Liver (tissue), 3 donors: ENCODE measurements around the gene DIS3L2.

Experiments used
- ATF3 ChIP-seq: IDR thresholded peaks from 2 replicates; pipeline ENCODE4 v1.6.1; 2016; ENCODE audit warnings: antibody characterized with exemption
- CTCF ChIP-seq: fragments of 150-350 bp; IDR thresholded peaks from 2 replicates; pipeline ENCODE4 v1.5.1; 2017; ENCODE audit warnings: improper control_type of control experiment, low read depth, low read length; ENCODE audit not compliant: missing input control
- EGR1 ChIP-seq, 2 donors: IDR thresholded peaks; 2 replicates each; pipeline ENCODE4 v1.6.1; 2016 to 2018; ENCODE audit warnings: antibody characterized with exemption in 2 of 2, low read depth in 2 of 2
- GABPA ChIP-seq, 2 donors: IDR thresholded peaks in 1 of 2; conservative IDR thresholded peaks in 1 of 2; 2 replicates each; pipeline ENCODE4 v1.6.1; 2016; ENCODE audit warnings: antibody characterized with exemption in 2 of 2, mild to moderate bottlenecking in 1 of 2, moderate library complexity in 1 of 2
- HNF4A ChIP-seq, 2 donors: conservative IDR thresholded peaks; 2 replicates each; pipeline ENCODE4 v1.6.1; 2016; ENCODE audit warnings: antibody characterized with exemption in 2 of 2, mild to moderate bottlenecking in 2 of 2
- JUND ChIP-seq, 2 donors: IDR thresholded peaks; 2 replicates each; pipeline ENCODE4 v1.6.1; 2016; ENCODE audit warnings: antibody characterized with exemption in 2 of 2
- MAX ChIP-seq: IDR thresholded peaks from 2 replicates; pipeline ENCODE4 v1.6.1; 2016; ENCODE audit warnings: antibody characterized with exemption
- RAD21 ChIP-seq, 2 donors: IDR thresholded peaks; 2 replicates each; pipeline ENCODE4 v1.6.1; 2016; ENCODE audit warnings: antibody characterized with exemption in 2 of 2, mild to moderate bottlenecking in 2 of 2
- REST ChIP-seq: IDR thresholded peaks from 2 replicates; pipeline ENCODE4 v1.6.1; 2016; ENCODE audit warnings: antibody characterized with exemption, mild to moderate bottlenecking
- RXRA ChIP-seq, 2 donors: IDR thresholded peaks; 2 replicates each; pipeline ENCODE4 v1.6.1; 2017 to 2018; ENCODE audit warnings: antibody characterized with exemption in 2 of 2, mild to moderate bottlenecking in 1 of 2
- SP1 ChIP-seq: IDR thresholded peaks from 2 replicates; pipeline ENCODE4 v1.6.1; 2018; ENCODE audit warnings: antibody characterized with exemption, mild to moderate bottlenecking
- TAF1 ChIP-seq: conservative IDR thresholded peaks from 2 replicates; pipeline ENCODE4 v1.6.1; 2016; ENCODE audit warnings: antibody characterized with exemption, mild to moderate bottlenecking
- YY1 ChIP-seq: IDR thresholded peaks from 2 replicates; pipeline ENCODE4 v1.6.1; 2016; ENCODE audit warnings: antibody characterized with exemption, mild to moderate bottlenecking
- ZBTB33 ChIP-seq: IDR thresholded peaks from 2 replicates; pipeline ENCODE4 v1.6.1; 2016; ENCODE audit warnings: antibody characterized with exemption
- donor health status: healthy.
- donor health status: healthy.

- TF ChIP-seq CTCF: no peak
- TF ChIP-seq TAF1: no peak
- peak; percentile 84 for TF ChIP-seq SP1
- peak; percentile 75 for TF ChIP-seq REST
- TF ChIP-seq RAD21 (IDR thresholded peaks at IDR 0.05): peak; percentile 54 to 60
- TF ChIP-seq EGR1 (IDR thresholded peaks at IDR 0.05; ENCODE audit: low read depth in 2 of 2): peak; percentile 53 to 86
- TF ChIP-seq HNF4A (conservative IDR thresholded peaks at IDR 0.05): peak; percentile 77 to 83
- peak; percentile 72 for TF ChIP-seq MAX
- peak; percentile 71 for TF ChIP-seq YY1
- TF ChIP-seq GABPA (IDR thresholded peaks at IDR 0.05 in 1 of 2, conservative IDR thresholded peaks at IDR 0.05 in 1 of 2): peak in 1 of 2 donors; percentile 48
- TF ChIP-seq ATF3: peak; percentile 70
- peak; percentile 31 for TF ChIP-seq ZBTB33
- peak; percentile 85 to 92 for TF ChIP-seq JUND (IDR thresholded peaks at IDR 0.05)
- peak; percentile 83 to 94 for TF ChIP-seq RXRA (IDR thresholded peaks at IDR 0.05)
Measured at GRCh38 chr2:232129483-232129882, 168.0 kb downstream of the DIS3L2 start.
